ENCODE measurements around the gene MRPL4.

MRPL4 gene

GRCh38 chr19:10251792-10252694 lies at the start of gene MRPL4:
MRPL4 (plus strand) TSS chr19:10252214; CDS start chr19:10252254, 40 bp downstream.
- DNase-seq, result peak; percentile 99

DNA sequence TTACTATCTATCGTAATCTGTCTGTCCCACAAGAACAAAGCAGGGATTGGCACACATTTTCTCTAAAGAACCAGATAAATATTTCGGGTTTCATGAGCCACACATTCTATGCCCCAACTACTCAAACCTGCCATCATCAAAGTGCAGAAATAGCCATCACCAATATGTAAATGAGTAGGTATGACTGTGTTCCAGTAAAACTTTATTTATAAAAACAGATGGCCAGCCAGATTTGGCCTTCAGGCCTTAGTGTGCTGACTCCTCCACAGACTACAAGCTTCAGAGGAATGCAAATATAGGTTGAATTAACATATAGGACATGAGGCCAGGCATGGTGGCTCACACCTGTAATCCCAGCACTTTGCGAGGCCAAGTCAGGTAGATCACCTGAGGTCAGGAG lies 48.3 kb upstream of the MRPL4 start:
- no peak for DNase-seq

- no peak for DNase-seq
Measured at GRCh38 chr19:10205636-10206035, 46.4 kb upstream of the MRPL4 start.

GRCh38 chr19:10206226-10206885 lies 45.7 kb upstream of the MRPL4 start:
- DNase-seq, result no peak

GRCh38 chr19:10207026-10207425 lies 45.0 kb upstream of the MRPL4 start:
- no peak for DNase-seq

GRCh38 chr19:10209315-10209714 lies 42.7 kb upstream of the MRPL4 start:
- DNase-seq, result no peak

DNA sequence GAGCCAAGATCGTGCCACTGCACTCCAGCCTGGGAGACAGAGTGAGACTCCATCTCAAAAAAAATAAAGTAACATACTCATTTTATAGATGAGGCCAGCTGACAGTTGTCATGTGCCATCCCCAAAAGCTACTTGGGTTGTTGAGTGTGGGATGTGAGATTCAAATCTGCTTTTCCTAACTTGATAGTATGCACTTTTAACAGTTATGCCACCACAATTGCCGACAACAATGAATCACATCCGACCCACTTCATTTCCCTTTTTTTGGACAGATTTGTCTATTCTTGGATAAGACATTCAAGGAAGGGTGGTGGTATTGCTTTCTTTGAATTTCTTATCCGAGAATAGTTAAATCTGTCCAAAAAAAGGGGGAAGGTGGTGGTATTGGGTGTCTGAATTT lies 41.0 kb upstream of the MRPL4 start:
- no peak for DNase-seq

GRCh38 chr19:10211691-10212090 lies 40.3 kb upstream of the MRPL4 start:
- no peak for DNase-seq

- DNase-seq, result no peak
Measured at GRCh38 chr19:10214784-10215183, 37.2 kb upstream of the MRPL4 start.

DNA sequence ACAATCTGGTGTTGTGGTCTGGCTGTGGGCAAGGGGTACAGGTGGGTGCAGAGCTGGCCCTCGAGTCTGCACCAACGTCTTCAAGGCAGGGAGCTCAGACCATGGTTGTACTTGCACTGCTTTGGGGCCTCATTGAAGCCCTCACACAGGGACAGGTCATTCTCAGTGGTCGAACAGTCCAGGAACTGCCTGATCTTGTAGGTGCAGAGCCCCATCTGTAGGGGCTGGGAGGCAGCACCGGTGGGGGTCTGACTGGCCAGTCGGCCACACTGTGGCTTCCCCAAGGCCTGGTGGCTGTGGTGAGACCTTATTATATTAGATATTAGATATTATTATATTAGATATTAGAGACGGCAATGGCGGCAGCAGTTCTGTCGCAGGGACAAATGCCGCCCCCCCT lies 34.9 kb upstream of the MRPL4 start:
- DNase-seq, result no peak

DNA sequence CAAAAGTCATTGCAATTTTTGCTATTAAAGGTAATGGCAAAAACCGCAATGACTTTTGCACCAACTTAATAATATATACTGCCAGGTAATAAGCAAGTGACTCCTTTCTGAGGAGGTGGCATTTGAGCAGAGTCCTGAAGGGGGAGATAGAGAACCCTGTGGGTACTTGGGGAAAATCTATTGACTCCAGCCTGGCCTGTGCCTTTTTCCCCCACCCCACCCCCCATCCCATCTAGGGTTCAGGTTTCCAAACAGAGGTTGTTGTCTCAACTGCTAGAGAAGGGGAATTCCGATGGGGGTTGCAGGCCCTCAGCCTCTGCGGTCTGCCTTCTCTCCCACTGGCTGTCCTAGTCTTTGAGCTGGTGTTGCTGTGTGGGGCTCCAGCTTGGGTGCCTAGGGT lies 32.3 kb upstream of the MRPL4 start:
- no peak for DNase-seq

DNA sequence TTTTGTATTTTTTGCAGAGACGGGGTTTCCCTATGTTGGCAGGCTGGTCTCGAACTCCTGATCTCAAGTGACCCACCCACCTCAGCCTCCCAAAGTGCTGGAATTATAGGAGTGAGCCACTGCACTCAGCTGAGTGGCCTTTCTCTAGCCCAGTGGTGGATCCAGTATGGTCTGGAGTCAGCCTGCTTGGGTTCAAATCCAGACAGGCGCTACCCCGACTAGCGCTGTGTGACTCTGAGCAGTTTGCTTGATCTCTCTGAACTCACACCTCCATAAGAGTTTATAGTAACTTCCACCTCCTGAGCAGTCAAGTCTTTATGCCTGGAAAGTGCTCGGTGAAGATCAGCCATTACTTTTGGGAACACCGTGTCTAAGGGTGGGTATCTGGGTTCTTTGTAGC lies 31.3 kb upstream of the MRPL4 start:
- DNase-seq, result no peak

DNA sequence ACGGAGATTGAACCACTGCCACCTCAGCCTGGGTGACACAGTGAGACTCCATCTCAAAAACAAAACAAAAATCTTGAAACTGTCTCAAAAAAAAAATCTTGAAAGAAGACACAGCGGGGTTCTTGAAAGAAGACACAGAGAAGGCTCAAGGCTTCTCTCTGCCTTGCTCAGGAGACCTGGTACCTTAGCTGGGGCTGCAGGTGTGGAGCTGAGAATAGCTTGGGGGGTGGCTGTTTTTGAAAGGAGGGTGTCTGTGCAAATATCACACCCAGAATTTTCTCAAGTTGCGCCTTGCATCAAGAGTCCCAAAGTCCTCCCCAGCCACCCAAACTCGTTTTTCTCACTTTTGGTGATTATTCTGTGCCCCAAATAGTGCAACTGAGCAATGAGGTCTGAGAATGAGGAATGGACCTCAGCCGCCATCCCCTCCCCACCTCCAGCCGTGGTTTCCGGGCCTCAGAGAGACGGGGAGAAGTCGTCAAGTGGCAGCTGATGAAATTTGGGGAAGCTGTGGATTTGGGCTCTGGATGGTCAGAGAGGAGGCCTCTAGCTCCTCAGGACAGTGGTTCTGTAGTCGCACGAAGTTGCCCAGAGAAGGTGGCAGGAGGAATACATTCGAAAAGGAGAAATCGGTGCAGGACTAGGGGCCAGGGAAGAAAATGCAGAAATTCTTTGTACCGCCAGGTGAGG lies 29.7 kb upstream of the MRPL4 start:
- DNase-seq, result no peak

DNA sequence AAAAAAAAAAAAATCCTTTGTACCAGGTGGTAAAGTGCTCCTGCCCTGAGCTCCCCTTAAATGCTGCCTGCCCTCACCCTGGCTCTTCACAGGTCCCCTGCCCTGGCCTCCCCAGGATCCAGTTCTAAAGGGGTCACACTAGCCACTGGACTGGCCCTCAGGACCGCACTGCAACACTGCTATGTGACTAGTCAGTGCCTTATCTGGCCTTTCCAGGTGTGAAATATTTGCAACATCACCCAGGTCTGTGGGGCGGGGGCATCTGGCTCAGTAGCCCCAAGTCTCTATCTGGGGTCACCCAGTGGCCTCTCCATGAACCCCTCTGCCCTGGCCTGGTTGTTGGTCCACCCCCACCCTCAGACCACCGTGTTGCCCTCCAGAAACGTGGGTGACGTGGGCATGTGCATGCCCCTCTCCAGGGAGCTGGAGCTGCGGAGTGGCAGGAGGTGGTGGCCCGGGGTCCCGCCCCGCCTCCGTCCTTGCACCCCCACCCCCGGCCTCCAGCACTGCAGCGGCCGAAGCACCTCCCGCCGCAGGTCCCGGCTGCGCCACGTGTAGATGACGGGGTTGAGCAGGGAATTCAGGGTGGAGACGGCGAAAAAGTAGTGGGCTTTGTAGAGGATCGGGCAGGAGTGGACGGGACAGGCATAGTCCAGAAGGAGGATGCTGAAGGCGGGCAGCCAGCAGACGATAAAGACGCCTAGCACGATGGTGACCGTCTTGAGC lies 28.4 kb upstream of the MRPL4 start:
- no peak for DNase-seq

- DNase-seq, result no peak
Measured at GRCh38 chr19:10224337-10224736, 27.7 kb upstream of the MRPL4 start.

- no peak for DNase-seq
Measured at GRCh38 chr19:10226021-10226375, 26.0 kb upstream of the MRPL4 start.

DNA sequence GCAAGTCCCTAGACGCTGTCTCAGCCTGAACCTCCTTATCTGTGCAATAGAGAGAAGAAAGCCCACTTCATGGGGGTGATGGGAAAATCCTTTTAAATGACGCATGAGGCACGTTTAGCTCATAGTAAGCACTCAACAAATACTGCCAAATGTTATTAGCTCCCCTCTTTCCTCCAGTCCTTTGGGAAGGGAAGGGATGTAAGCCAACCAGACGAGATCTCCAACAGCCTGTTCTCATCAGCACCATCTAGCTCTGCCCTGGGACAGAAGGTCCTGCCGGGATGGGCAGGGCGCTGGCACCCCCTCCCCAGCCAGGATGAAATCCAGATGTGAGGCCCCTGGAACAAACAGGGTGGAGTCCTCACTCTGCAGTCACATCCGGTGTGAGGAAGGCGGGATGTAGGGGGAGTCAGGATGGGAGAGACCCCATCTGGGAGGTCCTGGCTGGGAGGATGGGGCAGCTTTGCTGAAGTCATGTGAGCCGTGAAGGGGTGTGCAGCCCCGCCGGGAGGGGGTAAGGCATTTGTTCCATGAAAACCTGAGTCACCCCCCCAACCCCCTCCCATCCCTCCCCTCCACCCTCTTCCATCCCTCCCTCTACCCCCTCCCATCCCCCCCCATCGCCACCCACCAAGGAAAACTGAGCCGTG lies 25.5 kb upstream of the MRPL4 start:
- DNase-seq, result no peak

GRCh38 chr19:10227026-10227971 lies 24.7 kb upstream of the MRPL4 start:
- no peak for DNase-seq

- DNase-seq, result no peak
Measured at GRCh38 chr19:10228393-10228792, 23.6 kb upstream of the MRPL4 start.

- peak; percentile 35 for DNase-seq
Measured at GRCh38 chr19:10228920-10229319, 23.1 kb upstream of the MRPL4 start.

DNA sequence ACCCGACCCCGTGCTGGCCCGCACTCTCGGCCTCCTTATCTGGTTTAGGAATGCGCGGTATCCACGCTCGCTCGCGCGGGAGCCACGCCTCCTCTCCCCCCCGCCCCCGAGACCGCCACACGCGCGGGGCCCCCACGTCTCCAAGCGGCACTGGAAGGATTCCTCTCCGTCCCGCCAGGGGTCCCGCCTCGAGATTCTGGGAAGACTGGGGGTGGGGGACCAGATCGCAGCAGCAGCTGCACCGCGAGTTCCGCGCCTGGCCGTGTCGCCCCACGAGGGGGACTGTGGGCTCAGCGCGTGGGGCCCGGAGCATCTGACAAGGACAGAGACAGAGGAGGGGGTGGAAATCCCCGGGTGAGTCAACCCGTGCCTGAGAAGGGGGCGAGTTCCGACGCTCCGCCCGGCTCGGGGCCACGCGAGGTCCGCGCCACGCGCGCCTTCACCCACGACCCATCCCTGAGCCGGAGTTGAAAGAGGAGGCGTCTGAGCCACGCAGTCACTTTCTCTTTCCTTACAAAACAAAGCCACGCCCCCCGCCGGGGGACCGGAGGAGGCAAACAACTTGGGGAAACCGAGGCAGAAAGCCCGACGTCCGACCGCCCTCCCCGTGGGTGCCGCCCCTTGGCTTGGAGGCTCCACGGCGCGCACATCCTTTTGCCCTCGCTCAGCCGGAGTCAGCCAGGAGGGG lies 21.7 kb upstream of the MRPL4 start:
- no peak for DNase-seq

All from NCI-H1092 treated with DMSO at 0.1 percent for 48 hours (cell line).